ENCODE measurements around the gene DCAF16.

Gene DCAF16

GRCh38 chr4:17781300-17782287, 29.0 kb downstream of the DCAF16 start, which contains the start of gene FAM184B:
FAM184B (minus strand) TSS chr4:17781621; CDS start chr4:17781299, 322 bp downstream.
- DNase-seq (ENCODE audit: low spot score), result no peak

GRCh38 chr4:17780501-17781299, 29.9 kb downstream of the DCAF16 start:
- peak; percentile 50 for DNase-seq (ENCODE audit: low spot score)

GRCh38 chr4:17778431-17778830, 32.1 kb downstream of the DCAF16 start:
- no peak for DNase-seq (ENCODE audit: low spot score)

- DNase-seq (ENCODE audit: low spot score), result peak; percentile 13
Observed at GRCh38 chr4:17773135-17773698, 37.3 kb downstream of the DCAF16 start.

GRCh38 chr4:17771284-17771908, 39.2 kb downstream of the DCAF16 start:
- DNase-seq (ENCODE audit: low spot score), result no peak

GRCh38 chr4:17770845-17771244, 39.7 kb downstream of the DCAF16 start:
- DNase-seq (ENCODE audit: low spot score), result no peak

GRCh38 chr4:17769406-17770174, 41.0 kb downstream of the DCAF16 start:
- DNase-seq (ENCODE audit: low spot score), result no peak

- DNase-seq (ENCODE audit: low spot score), result no peak
Observed at GRCh38 chr4:17766826-17767458, 43.6 kb downstream of the DCAF16 start.

- no peak for DNase-seq (ENCODE audit: low spot score)
Observed at GRCh38 chr4:17765514-17766286, 44.9 kb downstream of the DCAF16 start.

GRCh38 chr4:17763931-17764330, 46.6 kb downstream of the DCAF16 start:
- no peak for DNase-seq (ENCODE audit: low spot score)

- no peak for DNase-seq (ENCODE audit: low spot score)
Observed at GRCh38 chr4:17763416-17763815, 47.1 kb downstream of the DCAF16 start.

GRCh38 chr4:17762726-17763125, 47.8 kb downstream of the DCAF16 start:
- peak; percentile 72 for DNase-seq (ENCODE audit: low spot score)

GRCh38 chr4:17761062-17761461, 49.5 kb downstream of the DCAF16 start:
- no peak for DNase-seq (ENCODE audit: low spot score)

GRCh38 chr4:17760626-17761025, 49.9 kb downstream of the DCAF16 start:
- no peak for DNase-seq (ENCODE audit: low spot score)

- DNase-seq (ENCODE audit: low spot score), result no peak
Observed at GRCh38 chr4:17758485-17758884, 52.1 kb downstream of the DCAF16 start.

- DNase-seq (ENCODE audit: low spot score), result no peak
Observed at GRCh38 chr4:17757621-17758020, 52.9 kb downstream of the DCAF16 start.

- DNase-seq (ENCODE audit: low spot score), result no peak
Observed at GRCh38 chr4:17753646-17754045, 56.9 kb downstream of the DCAF16 start.
